HTR-8/SVneo (cell line): ENCODE data around the gene TMTC2.

Source experiments
- DNase-seq: peaks from one replicate; pipeline ENCODE4 v3.0.0; 2011; ENCODE audit warnings: low spot score, mixed read lengths; ENCODE audit not compliant: insufficient read length
- FAIRE-seq: peaks from 2 replicates; lab custom pipeline; 2011; peaks lifted over from hg19 to GRCh38; lab: Jason Lieb, UNC

TMTC2 gene

DNA sequence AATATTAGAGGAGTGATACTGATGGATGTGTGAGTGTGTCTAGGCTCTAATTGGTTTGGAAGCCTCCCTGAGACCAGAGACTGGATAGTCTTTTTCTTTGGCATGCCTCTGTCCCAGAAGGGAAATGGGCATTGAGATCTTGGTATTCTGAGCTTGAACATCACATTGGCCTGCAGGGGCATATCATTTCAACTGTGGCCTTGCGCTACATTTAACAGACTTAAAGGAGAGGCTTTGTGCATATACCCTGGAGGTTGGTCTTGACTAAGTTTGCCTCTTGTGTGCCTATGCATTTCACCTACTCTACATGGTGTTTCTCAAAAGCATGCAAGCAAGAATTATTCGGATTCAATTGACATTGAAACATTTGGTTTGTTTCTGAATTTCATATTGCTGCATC, 185.4 kb downstream of the TMTC2 start:
- DNase-seq (no peak), FAIRE-seq (no peak)

DNA sequence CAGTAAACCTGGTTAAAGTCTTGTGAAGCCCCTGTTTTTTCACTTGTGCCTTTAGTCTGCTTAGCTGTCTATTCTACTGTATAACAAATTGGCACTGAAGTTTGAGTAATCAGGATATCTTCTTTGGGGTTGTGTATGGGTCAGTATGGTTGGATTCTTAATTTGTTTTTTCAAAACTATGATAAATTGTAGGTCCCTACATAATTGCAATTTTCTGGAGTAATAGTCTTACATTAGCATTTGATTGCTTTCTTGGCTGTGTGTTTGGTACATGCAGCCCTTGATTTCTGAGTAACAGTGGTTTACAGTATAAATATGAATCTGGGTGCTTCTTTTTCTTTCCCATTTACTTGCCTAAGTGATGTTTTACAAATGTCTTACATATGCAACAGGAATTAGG, 186.6 kb downstream of the TMTC2 start:
- DNase-seq (no peak), FAIRE-seq (no peak)

DNA sequence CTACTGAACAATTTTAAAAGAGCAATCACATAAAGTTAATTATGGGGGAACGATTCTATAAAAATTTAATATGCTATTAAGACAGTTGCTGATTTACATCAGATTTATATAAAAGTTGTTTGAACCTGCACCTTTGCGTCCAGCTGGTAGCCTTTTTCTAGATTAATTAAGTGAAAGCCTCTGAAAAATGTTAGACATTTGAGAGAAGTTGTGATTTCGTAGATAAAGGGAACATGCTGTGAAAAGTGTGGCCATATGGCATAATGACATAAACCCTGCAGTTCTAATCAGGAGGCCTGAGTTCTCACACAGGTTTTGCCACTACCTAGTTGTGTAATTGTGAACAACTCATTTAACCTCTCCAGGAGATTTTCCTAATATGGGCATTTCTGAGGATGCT, 187.2 kb downstream of the TMTC2 start:
- FAIRE-seq (no peak), DNase-seq (no peak)

DNA sequence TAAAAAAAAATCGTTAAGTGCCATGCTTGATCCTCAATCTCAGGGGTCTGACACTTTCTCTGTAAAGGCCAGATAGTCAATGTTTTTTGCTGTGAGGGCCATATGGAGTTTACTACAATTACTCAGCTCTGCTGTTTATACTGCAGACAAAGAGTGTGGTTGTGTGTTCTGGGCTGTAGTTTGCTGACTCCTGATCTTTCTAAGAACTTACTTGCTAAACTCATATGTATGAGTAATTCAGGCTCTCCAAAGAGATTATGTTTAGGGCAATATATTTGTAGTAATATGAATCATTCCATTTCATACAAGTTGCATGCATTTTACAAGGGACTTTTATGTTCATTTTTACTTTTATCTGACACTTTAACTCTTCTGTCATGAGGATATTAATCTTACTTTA, 188.2 kb downstream of the TMTC2 start:
- DNase-seq, result no peak
- no peak for FAIRE-seq

DNA sequence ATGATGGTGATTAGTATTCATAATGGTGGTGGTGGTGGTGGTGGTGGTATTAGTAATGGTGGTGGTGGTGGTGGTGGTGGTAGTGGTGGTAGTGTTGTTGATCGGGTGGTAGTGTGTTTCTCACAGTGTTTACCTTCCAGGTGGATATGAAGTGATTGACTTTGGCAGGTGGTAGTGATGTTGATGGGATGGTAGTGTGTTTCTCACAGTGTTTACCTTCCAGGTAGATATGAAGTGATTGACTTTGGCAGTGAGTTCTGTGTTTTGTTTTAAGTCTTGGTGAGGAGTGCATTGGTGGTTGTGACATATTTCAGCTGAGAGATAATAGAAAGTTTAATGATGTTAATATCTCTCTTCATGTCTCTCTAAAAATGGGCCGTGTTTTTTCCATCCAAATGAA, 189.4 kb downstream of the TMTC2 start:
- no peak for DNase-seq
- FAIRE-seq, result no peak

DNA sequence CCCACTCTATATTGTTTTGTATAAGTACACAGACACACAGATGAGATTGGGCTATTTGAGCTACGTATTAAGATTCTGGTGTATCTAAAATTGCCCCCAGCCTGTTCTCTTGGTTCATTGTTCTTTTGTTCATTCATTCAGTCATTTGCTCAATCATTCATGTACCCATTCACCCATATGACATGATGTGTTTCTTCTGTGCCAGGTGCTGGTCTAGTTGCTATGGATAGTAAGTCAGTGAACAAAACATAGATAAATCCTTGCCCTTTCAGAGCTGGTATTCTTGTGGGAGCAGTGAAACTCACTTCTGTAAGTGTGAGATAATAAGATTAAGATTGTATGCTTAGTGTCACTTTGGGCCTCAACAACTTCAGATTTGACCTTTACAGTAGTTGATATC, 191.3 kb downstream of the TMTC2 start:
- FAIRE-seq (no peak), DNase-seq (no peak)

DNA sequence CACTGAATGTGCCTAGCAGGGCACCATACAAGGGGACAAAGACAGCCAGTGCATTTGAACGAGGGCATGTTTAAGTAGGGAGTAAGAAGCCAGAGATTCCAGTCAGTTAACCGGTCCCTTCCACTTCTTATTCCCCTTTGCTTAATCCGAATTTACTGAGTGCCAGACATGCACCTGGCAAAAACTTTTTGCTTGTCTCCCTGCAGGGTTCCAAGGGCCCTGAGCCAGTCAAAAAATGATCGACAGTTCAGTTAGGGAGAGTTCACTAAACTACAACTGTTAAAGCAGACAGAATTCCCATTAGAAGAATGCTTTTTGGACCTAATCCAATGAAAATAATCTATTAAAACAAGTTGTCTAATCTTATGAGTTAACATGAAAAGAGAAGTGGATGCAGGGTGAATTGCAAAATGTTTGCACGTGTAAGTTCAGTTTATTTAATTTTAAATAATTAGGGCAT, 193.8 kb downstream of the TMTC2 start:
- FAIRE-seq, result no peak
- DNase-seq, result no peak

DNA sequence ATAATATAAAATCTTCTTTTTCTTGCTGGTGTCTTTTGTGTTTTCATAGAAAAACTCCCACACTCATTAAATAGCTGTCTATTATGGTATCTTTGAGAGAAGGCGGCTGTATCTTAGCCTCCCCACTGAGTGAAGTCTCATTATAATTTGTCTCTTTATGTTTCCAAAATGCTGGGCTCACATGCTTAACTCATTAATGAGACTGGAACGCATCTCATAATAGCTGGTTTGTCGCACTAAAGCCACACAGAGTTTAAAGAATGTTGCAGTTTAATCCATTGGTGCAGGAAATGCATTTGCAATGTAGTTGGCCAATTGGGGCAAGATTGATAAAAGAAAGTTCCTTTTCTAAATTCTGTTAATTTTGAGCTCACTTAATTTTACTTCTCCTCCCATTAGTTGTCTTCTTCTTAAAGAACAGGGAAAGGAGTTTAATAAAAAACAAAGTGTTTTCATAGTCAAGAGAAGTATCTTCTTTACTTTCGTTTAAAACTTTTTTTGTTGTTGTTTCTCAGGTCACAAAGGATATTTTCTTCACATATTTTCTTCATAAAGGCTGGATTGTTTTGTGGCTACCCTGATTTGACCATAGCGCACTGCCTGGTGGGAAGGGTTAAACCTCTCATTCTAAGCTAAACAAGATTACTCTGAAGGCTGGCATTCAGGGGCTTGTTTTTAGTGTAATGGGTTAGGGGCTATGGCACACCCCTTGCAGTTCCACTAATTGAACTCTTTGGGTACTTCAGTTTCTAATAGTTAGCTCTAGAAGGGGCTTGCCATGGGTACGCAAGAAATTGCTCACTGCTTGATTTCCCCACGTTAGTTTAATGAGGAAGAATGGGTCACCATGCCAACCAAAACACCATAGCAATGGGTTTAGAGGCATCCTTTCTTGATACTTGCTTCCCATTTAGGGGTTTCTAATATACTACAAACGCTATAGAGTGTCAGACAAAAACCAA, 197.0 kb downstream of the TMTC2 start:
- no peak for FAIRE-seq
- no peak for DNase-seq

DNA sequence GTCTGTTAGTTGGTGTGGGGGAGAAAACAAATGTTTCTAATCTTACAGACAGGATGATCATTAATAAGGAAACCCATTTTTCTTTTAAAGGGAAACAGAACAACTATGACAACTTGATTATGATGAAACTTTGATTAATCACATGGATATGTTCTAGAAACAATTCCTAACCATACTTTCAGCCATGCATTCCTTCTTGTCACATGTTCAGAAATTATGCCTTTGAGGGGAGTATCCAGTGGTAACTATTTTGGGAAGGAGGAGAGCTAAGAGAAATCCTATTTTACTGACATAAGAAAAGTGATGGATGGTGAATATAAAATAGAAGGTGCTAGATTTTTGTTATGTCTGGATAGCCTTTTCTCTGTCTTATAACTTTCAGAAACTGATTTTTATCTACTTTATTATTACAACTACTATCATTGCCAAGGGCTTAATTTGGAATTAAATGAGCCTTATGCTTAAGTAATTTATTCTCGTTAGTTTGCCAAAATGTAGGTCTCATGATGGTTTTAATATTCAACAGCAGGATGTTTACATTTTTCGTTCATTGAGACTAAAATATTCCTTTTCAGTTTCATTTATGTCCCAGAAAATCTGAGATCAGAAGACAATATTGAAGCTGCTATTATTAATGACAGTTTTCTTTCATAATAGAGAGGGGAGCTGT, 200.1 kb downstream of the TMTC2 start:
- DNase-seq, result no peak
- no peak for FAIRE-seq

DNA sequence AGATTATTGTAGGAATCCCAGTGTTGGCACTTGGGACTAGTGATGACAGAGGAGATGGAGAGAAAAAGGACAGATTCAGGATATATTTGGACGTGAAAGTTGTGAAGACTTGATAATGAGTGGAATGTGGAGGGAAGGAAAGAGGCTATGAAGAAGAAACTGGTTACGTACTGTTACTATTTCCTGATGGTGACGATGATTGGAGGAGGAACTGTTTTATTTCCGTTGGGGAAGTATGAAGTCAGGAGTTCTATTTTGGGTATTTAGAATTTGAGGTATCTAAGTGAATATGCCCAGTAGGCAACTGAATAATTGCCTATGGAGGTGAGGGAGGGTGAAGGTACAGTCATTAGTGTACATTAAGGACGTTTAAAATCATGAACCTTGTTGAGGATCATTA, 207.2 kb downstream of the TMTC2 start:
- FAIRE-seq, result no peak
- no peak for DNase-seq

DNA sequence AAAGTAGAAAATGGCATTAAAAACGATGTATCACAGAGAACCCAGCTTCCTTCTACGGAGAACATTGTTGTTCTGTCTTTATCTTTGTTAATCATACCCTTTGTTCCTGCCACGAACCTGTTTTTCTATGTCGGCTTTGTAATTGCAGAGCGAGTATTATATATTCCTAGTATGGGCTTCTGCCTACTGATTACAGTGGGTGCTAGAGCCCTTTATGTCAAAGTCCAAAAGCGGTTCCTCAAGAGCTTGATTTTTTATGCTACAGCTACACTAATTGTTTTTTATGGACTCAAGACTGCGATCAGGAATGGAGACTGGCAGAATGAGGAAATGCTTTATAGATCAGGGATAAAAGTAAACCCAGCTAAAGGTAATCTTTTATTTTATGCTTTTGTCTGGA, 209.6 kb downstream of the TMTC2 start:
- DNase-seq (no peak), FAIRE-seq (no peak)

DNA sequence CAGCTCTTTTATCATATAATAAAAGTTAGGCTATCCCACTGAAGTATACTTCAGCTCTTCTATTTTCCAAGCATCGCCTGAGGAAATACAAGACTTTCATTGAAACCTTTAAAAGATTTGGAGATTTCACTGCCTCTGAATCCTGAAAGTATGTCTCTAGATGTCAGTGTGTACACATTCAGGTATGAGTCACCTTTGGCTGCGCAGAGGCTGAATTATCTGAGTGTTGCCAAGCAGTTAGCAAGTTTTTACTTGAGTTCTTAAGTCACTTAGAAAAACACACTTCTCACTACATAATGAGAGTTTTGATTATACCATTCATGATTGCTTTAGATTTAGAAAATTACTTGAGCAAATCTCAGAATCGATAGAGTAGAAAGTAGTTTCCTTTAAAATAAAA, 210.3 kb downstream of the TMTC2 start:
- DNase-seq (no peak), FAIRE-seq (no peak)

DNA sequence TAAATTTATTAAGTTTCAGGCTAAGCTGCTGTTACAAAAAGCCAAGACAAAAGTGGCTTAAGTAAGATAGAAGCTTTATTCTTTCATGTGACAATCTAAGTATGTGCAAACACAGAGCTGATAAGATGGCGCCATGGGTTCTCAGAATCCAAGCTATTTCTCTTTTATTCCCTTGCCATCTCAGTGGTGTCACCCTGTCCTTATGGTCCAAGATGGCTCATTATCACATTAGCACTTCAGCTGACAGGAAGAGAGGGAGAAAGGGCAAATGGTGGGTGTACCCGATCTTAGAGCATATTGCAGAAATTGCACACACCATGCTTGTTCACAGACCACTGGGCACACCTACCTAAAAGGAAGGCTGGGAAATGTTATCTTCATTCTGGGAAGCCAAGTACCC, 211.7 kb downstream of the TMTC2 start:
- DNase-seq (no peak), FAIRE-seq (no peak)

DNA sequence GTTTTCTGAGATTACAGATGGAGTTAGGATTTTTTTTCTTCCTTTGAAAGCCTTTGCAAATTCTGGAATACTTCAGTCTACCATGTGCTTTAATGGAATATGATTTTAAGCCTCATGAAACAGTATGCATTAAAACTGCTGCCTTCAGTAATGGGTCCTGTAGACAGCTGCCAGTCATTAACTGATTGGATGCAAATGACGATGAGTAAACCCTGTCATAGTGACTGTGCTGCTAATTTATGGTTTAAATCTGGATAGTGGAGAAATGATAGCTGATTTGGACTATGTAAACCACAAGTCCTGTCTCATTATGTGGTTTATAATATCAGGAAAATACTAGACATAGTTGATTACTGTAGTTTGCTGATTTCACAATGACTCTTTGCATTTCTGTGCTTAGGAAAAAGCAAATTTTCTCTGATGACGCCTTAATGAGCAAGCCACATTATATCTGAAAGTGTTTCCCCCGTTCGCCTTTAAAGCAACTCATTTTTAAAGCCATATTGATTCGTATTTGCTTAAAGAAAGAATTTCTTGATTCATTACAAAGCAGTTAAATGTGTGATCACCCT, 217.6 kb downstream of the TMTC2 start:
- DNase-seq, result no peak
- FAIRE-seq, result no peak

DNA sequence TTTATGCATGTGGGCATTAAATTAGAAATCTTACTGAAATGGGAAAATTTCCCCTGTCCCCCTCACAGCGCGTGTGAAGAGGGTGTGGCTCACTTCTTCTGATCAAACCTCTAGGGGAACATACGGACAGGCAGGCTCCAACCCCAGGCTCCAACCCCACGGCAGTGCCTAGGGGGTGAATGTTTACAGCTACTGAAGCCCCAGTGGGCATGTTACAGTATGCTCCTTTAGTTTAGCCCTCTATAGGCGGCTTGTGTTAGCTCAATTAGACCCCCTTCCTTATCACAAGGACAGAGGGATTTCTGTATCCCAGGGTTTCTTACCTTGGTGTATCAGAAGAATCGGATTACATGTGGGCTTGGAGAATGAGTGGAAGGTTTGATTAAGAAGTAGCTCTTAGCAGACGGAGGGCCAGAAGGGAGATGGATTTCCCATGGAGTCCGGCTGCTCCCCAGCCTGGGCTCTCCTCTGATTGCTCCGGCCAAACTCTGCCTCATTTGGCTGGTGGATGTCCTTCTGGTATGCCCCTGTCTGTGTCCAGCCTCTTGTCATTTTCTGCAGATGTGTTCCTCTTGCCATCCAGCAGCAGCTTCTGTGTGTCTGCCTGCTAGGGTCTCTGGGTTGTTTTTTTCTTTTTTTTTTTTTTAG, 223.7 kb downstream of the TMTC2 start:
- FAIRE-seq (no peak), DNase-seq (no peak)

DNA sequence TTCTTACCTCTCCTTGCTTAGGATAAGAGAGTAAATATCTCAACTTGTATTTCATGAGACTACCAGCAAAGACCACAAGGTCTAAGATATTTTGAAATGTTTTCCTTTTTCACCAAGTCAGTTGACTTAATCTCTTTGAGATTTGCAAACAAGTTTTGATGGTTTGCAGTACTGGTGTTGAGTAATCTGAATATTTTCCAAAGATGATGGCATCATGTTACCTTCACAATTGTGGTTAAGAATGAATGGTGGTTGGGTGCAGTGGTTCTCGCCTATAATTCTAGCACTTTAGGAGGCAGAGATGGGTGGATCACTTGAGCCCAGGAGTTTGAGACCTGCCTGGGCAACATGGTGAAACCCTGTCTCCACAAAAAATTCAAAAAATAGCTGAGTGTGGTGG, 225.7 kb downstream of the TMTC2 start:
- no peak for DNase-seq

DNA sequence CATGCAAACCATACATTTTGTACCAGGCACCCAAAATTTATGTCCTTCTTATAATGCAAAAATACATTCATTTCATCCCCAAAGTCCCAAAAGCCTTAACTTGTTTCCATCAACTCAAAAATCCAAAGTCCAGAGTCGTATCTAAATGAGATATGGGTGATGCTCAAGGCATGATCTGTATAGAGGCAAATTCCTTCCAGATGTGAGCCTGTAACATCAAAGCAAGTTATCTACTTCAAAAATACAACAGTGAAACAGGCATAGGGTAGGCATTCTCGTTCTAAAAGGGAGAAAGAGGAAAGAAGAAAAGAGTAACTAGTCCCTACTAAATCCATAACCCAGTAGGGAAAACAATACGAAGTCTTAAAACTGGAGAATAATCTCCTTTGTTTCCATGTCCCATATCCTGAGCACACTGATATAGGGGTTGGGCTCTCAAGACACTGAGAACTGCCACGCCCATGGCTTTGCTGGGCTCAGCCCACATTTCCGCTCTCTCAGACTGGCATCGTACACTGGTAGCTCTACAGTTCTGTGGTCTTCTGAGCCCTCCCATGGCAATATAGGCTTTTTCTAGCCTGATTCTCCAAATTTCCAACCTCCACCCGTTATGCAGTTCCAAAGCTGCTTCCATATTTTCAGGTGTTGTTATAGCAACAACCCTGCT, 232.8 kb downstream of the TMTC2 start:
- FAIRE-seq, result no peak
- no peak for DNase-seq

More for the DNA sequence above, 225.7 kb downstream of the TMTC2 start:
- FAIRE-seq, result no peak

DNA sequence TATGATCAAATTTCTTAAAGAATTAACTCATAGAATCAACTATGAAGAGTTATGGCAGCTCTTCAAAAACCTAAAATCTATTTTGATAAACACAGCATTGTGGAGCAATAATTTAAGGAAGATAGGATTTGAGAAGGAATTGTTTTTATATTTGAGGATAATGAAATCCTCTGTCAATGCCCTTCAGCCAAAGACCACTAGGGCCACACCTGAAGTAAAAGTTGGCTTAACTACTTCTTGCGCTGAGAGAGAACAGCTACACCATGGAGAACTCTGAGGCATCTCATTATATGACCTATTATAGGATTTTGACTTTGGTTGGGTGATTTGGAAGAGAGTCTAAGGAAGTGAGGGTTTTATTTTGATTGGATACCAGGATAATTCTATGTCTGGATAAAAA, 237.2 kb downstream of the TMTC2 start:
- no peak for FAIRE-seq

DNA sequence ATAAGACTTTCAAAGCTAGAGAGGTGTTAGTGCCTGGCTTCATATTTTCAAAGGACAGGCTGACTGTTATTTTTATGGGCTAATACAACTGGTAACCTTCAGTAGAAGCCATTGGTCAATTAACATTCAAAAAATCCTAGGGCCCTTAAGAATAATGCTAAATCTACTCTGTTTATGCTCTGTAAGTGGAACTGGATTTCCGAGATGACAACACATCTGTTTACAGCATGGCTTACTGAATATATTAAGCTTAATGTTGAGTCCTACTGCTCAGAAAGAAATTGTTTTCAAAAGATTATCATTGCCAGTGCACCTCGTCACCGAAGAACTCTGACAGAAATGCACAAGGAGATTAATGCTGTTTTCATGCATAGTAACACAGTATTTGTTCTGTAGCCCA, 239.9 kb downstream of the TMTC2 start:
- FAIRE-seq, result no peak
- DNase-seq, result no peak

More for the DNA sequence above, 237.2 kb downstream of the TMTC2 start:
- DNase-seq, result no peak

DNA sequence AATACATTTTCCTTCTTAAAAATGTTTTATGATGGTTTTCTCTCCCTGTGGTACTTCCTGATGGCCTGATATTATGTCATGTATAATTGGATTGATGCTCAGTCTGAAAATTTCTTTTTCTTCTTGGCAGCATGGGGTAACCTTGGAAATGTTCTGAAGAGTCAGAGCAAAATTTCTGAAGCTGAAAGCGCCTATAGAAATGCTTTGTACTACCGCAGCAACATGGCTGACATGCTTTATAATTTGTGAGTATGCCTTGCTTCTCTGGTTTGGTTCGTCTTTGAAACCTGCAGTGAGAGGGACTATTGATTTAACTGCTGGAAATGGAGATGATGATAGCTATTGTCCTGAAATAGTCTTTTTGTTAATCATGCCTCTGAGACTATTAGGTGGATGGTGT, 243.6 kb downstream of the TMTC2 start:
- DNase-seq (no peak), FAIRE-seq (no peak)
